Measurements from ENCODE around the gene LSAMP. TPM values are rescaled to one million over a fixed set of nuclear protein-coding genes. Genes with fewer than 3 reads are reported as not detected.
A peak's percentile ranks its signal among the peaks of the same experiment; 100 is the strongest.

LSAMP gene
- total RNA-seq, 1 donor from 2014 or later: 18.0 TPM

DNA sequence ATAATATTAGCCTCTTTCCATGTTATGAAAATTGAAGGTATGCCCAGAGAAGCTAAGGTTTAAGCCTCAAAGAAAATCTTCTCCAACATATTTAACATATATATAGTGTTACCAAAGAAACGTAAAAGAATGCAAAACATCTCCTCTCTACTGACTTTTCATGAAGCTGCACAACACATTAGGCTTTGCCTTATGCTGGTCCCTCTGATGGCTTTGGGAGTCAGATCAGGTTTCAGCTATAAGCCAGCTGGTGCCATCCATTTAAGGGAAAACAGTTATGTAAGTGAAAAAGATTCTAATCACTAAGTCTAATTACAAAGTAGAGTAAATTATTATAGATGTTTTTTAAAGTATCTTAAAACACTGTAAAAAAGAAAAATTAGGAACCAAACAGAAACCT, 410.5 kb downstream of the LSAMP start:
- Histone ChIP-seq H3K79me2 (ENCODE audit: low read depth) (no peaks in the 10 kb centered on the region), H3K9ac (no peak overlapping the region), H3K36me3 (no peaks in the 10 kb centered on the region), H3F3A (ENCODE audit: low read depth) (no peaks in the 10 kb centered on the region), H3K27ac (no peak overlapping the region), H4K20me1 (ENCODE audit: low read depth) (no peaks in the 10 kb centered on the region), H3K4me2 (no peak overlapping the region), H3K27me3 (no peaks in the 10 kb centered on the region), H3K4me3 (no peak overlapping the region), H3K9me3 (ENCODE audit: low read depth) (no peaks in the 10 kb centered on the region), H2AFZ (replicated peaks) (no peak overlapping the region), H3K4me1 (peaks cover 3% of the 10 kb centered on the region)
- Mint-ChIP-seq H3K36me3 (no peaks in the 10 kb centered on the region), H3K4me1 (peaks cover 45% of the 10 kb centered on the region), H3K27ac (peak overlapping the region; percentile 55), H3K27me3 (ENCODE audit: insufficient read depth, low read depth) (no peaks in the 10 kb centered on the region), H3K9me3 (no peaks in the 10 kb centered on the region), H3K4me3 (no peak overlapping the region)
- TF ChIP-seq EZH2 (IDR thresholded peaks at IDR 0.05): no peak
- TF ChIP-seq EZH2phosphoT487 (IDR thresholded peaks at IDR 0.05): no peak
- TF ChIP-seq, protein P1, sequence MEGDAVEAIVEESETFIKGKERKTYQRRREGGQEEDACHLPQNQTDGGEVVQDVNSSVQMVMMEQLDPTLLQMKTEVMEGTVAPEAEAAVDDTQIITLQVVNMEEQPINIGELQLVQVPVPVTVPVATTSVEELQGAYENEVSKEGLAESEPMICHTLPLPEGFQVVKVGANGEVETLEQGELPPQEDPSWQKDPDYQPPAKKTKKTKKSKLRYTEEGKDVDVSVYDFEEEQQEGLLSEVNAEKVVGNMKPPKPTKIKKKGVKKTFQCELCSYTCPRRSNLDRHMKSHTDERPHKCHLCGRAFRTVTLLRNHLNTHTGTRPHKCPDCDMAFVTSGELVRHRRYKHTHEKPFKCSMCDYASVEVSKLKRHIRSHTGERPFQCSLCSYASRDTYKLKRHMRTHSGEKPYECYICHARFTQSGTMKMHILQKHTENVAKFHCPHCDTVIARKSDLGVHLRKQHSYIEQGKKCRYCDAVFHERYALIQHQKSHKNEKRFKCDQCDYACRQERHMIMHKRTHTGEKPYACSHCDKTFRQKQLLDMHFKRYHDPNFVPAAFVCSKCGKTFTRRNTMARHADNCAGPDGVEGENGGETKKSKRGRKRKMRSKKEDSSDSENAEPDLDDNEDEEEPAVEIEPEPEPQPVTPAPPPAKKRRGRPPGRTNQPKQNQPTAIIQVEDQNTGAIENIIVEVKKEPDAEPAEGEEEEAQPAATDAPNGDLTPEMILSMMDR (IDR thresholded peaks at IDR 0.05): no peak
- no peak for DNase-seq (ENCODE audit: low spot score)

DNA sequence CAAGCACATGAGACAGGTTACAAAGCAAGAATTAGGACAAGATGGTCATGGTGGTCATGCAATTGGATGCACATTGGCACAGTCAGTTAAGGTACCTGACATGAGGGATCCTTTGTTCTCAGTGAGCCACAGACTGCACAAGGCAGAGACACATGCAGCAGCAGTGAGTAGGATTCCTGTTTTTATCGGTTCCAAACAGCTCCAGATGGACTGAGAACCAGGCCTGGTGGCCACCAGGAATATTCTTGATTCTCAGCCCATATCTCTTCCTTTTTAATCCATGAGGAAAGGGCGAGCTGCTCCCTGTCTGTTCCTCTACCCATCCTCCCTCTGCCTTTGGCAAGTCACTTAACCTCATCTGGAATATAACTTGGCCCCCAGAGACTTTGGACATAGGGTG, 411.2 kb downstream of the LSAMP start:
- Histone ChIP-seq H3K4me3 (no peak overlapping the region), H3K4me2 (no peak overlapping the region), H3K79me2 (ENCODE audit: low read depth) (no peaks in the 10 kb centered on the region), H4K20me1 (ENCODE audit: low read depth) (no peaks in the 10 kb centered on the region), H2AFZ (replicated peaks) (no peak overlapping the region), H3F3A (ENCODE audit: low read depth) (no peaks in the 10 kb centered on the region), H3K27me3 (no peaks in the 10 kb centered on the region), H3K9me3 (ENCODE audit: low read depth) (no peaks in the 10 kb centered on the region), H3K36me3 (no peaks in the 10 kb centered on the region), H3K4me1 (no peaks in the 10 kb centered on the region), H3K27ac (no peak overlapping the region), H3K9ac (no peak overlapping the region)
- Mint-ChIP-seq H3K4me3 (no peak overlapping the region), H3K9me3 (no peaks in the 10 kb centered on the region), H3K27me3 (ENCODE audit: insufficient read depth, low read depth) (no peaks in the 10 kb centered on the region), H3K4me1 (peaks cover 44% of the 10 kb centered on the region), H3K36me3 (no peaks in the 10 kb centered on the region), H3K27ac (peak overlapping the region; percentile 86)
- no peak for DNase-seq (ENCODE audit: low spot score)
- TF ChIP-seq, protein P1 (IDR thresholded peaks at IDR 0.05): no peak
- TF ChIP-seq EZH2 (IDR thresholded peaks at IDR 0.05) (no peak), EZH2phosphoT487 (IDR thresholded peaks at IDR 0.05) (no peak)

DNA sequence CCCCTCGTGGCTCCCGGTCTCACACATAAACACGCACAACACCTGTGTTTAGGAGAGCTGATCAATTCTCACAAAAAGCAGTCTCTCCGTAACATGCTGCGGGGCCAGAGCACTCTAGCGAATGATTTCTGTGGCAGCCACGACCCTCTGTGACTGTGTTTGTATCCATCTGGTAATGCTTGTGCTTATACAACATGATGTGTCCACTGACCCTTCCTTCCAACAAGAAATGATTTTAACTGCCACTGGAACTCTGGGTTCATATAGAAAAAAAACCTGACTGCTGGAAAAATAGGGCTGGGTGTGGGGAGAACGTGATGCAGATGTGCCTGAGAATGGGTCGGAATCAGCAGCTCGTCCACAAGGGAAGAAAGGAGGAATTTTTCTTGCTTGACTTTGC, 411.8 kb downstream of the LSAMP start:
- H3K9me3 ChIP-seq (ENCODE audit: low read depth): no peaks in the 10 kb centered on the region
- no peak for TF ChIP-seq EZH2 (IDR thresholded peaks at IDR 0.05)
- TF ChIP-seq, protein P1 (IDR thresholded peaks at IDR 0.05): no peak
- TF ChIP-seq EZH2phosphoT487 (IDR thresholded peaks at IDR 0.05): no peak
- Mint-ChIP-seq H3K27me3 (ENCODE audit: insufficient read depth, low read depth) (no peaks in the 10 kb centered on the region), H3K9me3 (no peaks in the 10 kb centered on the region), H3K4me3 (no peak overlapping the region), H3K27ac (peak overlapping the region; percentile 86), H3K4me1 (peaks cover 41% of the 10 kb centered on the region), H3K36me3 (no peaks in the 10 kb centered on the region)
- no peak for DNase-seq (ENCODE audit: low spot score)
- H3K4me2 ChIP-seq: no peak overlapping the region
- H3K27me3 ChIP-seq: no peaks in the 10 kb centered on the region
- H2AFZ ChIP-seq (replicated peaks): no peak overlapping the region
- no peak overlapping the region for H3K4me3 ChIP-seq
- H3K79me2 ChIP-seq (ENCODE audit: low read depth): no peaks in the 10 kb centered on the region
- no peak overlapping the region for H3K9ac ChIP-seq
- no peaks in the 10 kb centered on the region for H3F3A ChIP-seq (ENCODE audit: low read depth)
- H3K36me3 ChIP-seq: no peaks in the 10 kb centered on the region
- no peaks in the 10 kb centered on the region for H4K20me1 ChIP-seq (ENCODE audit: low read depth)
- H3K27ac ChIP-seq: no peak overlapping the region
- no peaks in the 10 kb centered on the region for H3K4me1 ChIP-seq

All from neural progenitor cell (in vitro differentiated cells).